ENCODE results near the gene TMEM165.

- no peak for TF ChIP-seq CTCF (IDR thresholded peaks at IDR 0.05 in 8 of 11, conservative IDR thresholded peaks at IDR 0.05 in 3 of 11)
- no peak for TF ChIP-seq POLR2A (IDR thresholded peaks at IDR 0.05)
- TF ChIP-seq POLR2AphosphoS5 (IDR thresholded peaks at IDR 0.05) = no peak
These were observed 52.1 kb downstream of the TMEM165 start for GRCh38 chr4:55447831-55448230.

Data from spleen (tissue), 7 donors.